CD4-positive, alpha-beta T cell treated with Interleukin-4 for 1 hour (primary cell): Measurements from ENCODE around the gene C9orf153.
"Not testable (repeated sequence)": the region's sequence is repeated elsewhere in the genome, so short reads cannot be mapped to it uniquely, and the experiment has no call there.

Experiments used
- DNase-seq, 2 donors: peaks; one replicate each; pipeline ENCODE4 v3.0.0-alpha.2; 2020 to 2022

The C9orf153 gene

DNA sequence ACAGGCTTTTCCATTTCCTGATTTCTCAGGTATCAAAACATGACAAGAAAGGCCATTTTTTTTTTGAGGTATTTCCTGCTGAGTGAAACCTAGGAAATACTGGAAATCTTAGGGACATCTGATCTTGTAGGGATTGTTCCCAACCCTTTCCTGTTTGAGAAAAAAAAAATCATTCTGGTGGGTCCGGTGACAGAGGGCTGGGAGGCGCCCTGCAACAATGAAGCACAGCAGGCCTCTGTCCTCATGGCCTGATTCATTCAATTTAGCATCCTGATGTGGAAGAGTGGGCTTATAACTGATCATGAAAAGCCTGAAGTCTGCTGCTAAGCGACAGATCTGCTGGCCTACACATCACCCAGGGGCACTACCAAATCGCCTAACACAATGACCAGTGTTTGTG lies 3.0 kb upstream of the C9orf153 start:
- no peak for DNase-seq

DNA sequence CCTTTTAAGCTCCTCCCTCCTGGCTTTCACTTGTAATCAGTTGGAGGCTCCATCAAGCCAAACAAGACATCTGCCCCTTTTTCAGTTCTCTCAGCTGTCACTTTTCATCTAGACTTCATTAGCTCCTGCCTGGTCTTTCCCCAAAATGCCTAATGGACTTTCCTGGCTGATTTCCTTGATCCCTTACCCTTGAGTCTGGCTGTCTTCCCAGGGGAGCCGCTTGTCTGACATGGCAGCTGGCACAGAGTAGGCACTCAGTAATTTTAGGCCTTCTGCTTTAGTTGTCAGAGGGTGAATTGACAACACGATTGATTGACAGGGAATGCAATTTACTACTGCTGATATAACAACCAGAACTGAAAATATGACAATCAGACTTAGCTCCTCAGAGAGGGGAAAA lies 2.1 kb downstream of the C9orf153 start:
- DNase-seq, result no peak

DNA sequence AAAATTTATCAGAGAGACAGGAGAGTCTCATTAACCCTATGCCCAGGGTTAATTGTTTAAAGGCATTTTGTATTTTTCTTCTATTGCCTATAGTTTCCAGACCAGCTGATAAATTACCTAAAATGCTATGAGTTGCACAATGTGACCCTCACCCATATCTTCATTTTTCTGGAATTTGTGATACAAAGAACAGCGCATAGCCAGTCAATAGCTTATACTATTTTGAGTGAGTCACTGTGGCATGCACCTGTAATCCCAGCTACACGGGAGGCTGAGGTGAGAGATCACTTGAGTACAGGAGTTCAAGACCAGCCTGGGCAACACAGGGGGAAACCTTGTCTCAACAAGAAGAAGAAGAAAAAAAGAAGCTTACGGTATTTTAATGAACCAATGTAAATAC lies 2.8 kb downstream of the C9orf153 start:
- DNase-seq, result no peak

DNA sequence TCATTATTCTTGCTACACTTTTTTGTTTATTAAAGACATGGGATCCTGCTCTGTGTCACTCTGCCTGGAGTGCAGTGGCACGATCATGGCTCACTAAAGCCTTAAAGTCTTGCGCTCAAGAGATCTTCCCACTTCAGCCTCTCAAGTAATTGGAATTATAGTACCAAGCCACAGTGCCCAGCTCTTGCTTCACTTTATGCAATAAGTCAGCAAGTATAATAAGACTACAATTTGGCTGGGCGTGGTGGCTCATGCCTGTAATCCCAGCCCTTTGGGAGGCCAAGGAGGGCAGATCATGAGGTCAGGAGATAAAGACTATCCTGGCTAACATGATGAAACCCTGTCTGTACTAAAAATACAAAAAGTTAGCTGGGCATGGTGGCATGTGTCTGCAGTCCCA lies 5.9 kb downstream of the C9orf153 start:
- DNase-seq, result no peak

DNA sequence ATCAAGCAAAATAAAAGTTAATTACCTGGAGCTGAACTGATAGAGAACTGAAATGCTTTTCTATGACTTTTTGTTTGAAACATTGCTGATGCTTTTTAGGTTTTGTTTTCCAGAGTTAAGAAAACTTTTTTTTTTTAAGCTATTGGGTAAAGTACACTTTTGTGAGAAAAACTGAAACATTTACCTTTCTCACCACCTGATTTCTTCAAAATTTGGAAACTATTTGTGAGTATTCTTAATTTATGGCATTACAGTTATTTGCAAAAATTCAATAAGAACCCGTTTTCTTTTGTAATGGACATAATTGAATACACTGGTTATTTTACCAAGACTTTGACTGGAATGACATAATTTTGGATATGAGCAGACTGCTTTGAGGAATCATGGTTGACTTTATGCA lies 6.6 kb downstream of the C9orf153 start:
- no peak for DNase-seq

DNA sequence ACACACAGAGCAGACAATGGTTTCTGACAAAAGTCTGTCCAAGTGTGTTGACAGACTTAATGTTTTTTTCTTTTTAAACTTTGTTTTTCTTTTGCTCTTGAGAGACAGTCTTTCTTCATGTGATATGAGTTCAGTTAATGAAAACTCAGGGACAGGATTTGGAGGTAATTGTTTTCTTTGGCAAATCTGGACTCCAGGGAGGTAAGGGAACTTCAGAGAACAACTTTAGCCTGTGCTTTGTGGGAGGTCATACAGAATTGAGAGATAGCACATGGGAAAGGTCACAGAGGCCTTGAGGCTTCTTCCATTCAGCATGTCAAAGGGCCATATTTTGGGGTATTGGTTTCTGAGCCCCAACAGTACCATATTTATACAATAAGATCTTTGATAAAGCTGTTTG lies 9.3 kb downstream of the C9orf153 start:
- no peak for DNase-seq

DNA sequence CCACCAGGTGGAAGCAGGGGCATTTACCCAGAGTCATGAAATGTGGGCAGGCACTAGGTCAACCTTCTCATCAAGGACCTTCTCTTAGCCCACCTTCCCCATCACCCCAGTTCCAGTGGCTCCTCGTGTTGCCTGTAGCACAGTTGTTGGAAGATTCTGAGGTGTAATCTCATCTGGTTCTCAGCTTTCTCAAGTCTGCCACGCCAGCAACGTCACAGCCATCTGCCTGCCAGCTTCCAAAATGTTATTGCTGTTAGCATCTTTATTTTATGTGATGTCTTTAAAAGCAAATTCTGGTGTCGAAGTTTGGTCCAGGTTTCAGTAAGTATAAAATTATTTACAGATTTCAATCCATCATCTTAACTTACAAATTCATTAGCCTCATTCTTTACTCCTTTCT lies 10.7 kb downstream of the C9orf153 start:
- no peak for DNase-seq

DNA sequence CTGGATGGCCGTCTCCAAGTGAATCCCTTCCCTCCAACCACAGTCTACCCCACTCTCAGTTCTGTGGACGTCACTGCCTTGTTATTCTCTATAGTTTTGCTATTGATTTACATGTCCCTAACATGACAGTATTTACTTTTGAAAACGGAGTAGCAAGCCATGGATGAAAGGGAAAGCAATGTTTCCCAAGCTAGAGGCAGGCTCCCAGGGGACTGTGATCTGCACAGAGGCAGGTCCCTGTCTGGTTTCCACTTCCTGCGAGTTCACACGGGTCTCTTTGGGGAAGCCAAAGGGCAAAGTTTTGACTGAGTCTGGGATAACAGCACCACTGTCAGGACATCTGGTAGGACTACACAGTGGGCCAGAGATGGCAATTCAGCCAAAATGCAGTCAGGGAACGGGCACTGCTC lies 12.7 kb downstream of the C9orf153 start:
- no peak for DNase-seq

DNA sequence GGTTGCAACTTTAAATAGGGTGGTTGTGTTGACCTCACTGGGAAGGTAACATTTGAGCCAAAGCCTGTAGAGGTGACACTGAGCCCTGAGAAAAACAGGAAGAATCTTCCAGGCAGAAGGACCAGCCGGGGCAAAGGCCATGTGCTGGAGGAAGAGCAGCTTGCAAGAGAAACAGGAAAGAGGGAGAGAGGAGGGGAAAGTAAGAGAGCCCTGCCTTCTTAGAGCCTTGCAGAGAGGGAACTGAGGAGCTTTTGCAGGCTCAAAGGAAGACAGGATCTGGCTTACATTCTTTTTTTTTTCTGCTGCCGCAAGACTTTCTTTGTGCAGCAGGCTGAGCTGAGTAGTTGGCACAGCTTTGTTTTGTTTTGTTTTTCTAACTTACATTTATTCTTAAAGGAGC lies 17.4 kb downstream of the C9orf153 start:
- DNase-seq, result no peak

DNA sequence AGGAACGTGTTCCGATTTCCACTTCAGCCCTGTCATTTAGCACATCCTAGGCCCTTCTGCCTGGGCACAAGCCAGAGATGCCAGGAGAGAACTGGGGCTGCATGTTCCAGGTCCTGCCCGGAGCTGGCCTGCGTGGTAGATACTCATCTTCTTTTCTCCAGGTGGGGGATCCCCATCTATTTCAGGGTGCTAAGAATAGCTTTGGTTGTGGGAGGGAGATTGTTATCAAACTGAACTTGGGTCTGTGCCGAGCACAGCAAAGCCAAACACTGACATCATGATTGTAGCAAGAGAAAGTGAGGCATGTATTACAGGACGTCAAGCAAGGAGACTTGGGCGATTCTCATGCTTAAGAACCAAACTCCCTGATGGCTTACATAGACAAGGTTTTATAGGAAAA lies 18.2 kb downstream of the C9orf153 start:
- DNase-seq, result no peak

DNA sequence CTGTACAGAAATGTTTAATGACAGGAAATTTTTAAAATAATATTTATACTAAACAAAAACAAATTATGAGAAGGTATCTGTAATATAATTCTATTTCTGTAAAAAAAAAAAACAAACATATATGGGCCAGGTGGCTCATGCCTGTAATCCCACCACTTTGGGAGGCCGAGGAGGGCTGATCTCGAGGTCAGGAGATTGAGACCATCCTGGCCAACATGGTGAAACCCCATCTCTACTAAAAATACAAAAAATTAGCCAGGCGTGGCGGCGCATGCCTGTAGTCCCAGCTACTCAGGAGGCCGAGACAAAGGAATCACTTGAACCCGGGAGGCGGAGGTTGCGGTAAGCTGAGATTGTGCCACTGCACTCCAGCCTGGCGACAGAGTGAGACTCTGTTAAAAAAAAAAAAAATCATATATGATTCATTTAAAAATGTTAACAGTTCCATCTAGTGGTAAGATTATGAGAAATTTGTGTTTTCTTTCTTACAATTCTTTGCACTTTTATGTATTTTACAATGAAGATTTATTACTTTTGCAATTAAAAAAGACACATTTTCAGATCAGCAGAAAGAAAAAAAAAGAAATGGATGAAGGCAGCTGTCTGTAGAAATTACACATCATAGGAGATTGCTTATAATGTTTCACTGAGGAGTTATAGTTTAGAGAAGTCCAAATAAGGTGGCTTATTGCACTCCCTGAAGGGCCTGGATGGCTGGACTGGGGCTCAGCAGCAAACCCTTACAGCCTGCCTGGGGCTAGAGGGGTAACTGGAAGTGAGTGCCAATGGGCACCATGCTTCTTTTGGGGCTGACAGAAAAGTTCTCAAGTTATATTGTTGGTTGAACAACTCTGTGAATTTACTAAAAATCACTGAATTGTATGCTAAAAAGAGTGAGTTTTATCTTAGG lies 20.3 kb downstream of the C9orf153 start:
- DNase-seq, result no peak

DNA sequence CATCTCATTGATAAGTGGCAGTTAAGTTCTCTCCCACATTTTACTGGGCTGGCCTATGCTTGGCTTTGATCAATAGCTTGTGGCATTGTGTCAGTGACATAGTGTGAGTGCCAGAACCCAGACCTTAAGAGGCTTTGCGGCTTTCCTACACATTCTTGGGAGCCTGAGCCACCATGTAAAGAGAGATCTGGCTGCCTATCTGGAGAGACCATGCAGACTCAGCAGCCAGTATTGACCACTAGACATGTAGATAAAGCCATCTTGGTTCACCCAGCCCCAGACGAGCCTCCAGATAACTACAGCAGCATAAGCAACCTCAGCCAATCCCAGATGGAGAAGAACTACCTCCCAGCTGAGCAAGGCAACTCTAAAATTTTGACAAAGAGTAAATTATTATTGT lies 28.6 kb downstream of the C9orf153 start:
- DNase-seq, result no peak

DNA sequence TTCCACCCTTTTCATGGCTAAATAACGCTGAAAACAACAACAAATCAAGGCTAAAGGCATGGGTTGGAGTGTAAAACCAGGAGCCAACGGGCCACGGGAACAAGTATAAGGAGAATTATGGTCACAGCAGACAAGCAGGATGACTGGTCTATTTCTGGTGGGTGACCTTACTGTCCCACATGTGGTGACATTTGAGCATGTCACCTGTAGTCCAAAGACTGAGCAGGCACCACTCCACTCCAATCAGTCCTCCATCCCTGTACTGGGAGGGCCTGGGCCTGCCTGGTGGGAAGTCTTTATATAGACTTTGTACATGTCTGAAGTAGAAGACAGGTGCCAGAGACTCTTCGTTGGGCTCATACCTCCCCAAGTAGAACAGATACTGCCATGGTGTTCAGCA lies 36.8 kb downstream of the C9orf153 start:
- no peak for DNase-seq

DNA sequence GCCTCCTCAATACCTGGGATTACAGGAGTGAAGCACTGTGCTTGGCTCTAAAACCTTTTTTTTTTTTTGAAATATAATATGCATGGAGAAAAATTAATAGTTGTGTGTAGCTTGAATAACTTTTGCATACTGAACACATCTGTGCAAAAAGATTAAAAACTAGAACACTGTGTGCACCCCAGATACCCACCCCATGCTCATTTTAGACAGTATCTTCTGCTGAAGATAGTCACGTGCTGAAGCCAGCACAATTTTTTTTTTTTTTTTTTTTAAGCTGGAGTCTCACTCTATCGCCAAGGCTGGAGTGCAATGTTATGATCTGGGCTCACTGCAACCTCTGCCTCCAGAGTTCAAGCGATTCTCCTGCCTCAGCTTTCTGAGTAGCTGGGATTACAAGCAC lies 39.9 kb downstream of the C9orf153 start:
- DNase-seq, result no peak

DNA sequence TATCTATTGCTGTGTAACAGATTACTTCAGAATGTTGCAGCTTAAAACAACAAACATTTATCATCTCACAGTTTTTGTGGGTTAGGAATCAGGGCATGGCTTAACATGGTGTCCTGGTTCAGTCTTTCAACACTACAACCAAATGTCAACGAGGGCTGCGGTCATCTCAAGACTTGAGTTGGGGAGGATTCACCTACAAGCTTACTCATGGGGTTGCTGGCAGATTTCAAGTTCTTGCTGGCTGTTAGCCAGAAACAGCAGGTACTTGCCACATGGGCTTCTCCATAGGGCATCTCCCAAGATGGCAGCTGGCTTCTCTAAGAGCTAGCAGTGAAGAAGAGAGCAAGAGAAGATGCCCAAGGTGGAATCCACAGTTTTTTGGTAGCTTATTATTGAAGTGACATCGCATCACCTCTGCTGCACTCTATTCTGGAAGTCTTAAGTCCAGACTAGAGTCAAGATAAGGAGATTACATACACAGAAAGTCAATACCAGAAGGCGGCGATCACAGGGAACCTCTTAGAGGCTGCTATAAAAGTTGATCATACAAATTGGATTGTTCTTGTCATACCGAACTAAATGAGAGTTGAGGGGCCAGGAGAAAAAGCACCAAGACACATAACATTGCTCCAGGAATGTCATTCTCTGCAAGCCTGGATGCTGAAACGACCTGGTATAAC lies 42.2 kb downstream of the C9orf153 start:
- DNase-seq, result no peak

DNA sequence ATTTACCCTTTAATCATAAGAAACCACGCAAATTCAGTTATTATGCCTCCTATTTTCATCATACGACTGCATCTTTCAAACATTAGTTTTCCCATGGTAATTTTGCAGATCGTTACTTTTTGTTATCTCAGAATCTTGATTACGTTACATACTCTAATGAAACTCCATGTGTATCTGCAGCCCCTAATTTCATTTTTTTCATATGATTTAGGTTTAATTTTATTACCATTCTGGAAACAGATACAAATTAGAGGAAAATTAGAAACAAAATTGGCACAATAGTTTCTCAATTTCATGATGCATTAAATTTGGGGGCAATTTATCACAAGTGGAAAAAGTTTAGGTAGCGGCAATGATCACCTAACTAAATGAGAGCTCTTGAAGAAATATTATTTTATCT lies 52.3 kb downstream of the C9orf153 start:
- no peak for DNase-seq

DNA sequence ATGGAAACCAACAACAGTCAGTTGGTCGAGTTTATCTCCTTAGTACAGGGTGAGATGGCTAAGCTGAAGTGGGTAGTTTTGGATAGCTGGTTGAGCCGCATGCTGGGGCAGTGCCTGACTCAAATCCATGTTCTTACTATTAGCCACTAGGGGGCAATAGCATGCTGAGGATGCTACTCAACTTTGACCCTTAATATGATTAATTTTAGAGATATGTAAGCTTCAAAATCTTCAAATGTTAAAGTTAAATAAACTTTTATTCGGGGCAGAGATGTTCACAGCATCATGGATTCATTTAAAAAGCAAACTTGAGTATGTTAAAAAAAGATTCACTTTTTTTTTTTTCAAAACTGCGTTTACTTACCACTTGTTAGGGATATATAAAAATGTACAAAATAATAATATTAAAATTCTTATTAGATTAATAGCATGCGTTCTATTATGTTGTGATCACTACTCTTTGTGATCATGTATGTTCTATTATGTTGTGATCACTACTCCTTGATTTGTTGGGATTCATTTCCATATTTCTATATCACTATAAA lies 57.0 kb downstream of the C9orf153 start:
- DNase-seq, result peak; percentile 22 to 47

DNA sequence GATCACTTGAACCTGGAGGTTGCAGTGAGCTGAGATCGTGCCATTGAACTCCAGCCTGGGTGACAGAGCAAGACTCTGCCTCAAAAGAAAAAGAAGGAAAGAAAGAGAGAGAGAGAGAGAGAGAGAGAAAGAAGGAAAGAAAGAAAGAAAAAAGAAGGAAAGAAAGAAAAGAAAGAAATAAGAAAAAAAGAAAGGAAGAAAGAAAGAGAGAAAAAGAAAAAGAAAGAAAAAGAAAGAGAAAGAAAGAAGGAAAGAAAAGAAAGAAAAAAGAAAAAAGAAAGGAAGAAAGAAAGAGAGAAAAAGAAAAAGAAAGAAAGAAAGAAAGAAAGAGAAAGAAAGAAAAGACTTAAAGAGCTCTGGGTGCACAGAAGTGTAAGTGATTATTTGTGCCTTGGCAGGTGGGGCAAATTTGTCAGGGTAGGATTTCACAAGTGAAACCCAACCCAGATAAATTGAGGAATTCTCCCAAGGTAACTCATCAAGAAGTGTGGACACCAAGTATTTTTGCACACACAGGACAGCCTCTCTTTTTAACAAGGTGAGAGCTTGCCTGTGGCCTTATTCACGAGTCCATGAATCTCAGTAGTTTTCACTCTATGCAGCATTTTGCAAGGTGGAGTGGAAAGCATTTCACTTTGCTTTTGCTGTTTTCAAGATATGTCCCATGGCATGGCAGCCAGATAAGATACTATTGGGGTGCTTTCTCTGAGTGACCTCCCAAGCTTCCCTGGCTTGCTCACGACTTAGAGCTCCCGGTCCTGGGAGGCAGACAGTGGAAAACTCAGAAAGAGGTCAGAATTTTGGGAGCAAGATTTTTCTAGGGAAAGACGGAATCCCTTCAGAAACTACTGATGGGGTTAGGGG lies 57.8 kb downstream of the C9orf153 start:
- DNase-seq, result no peak

DNA sequence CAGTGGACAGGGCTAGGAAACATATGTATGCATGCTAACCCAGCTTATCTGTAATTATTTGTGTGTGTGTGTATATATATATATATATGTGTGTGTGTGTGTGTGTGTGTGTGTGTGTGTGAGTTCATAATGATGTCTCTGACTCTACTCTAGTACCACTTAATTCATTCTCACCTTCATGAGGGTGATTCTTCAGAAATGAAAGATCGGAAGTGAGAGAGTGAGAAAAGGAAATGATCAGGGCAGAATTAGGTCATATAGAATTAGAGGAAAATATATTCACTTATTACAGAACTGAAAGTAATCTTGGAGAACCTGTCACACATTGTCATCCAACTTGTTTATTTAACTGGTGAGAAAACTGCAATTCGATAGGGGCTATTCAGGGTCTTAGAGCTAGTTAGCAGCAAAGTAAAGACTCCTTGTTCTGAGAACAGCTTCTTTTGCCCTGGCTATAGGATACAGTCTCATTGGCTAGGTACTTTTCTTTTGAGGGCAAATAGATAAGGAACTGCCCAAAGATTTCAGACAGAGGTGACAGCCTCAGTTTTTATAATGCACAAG lies 58.8 kb downstream of the C9orf153 start:
- DNase-seq, result peak in 1 of 2 donors; percentile 46

DNA sequence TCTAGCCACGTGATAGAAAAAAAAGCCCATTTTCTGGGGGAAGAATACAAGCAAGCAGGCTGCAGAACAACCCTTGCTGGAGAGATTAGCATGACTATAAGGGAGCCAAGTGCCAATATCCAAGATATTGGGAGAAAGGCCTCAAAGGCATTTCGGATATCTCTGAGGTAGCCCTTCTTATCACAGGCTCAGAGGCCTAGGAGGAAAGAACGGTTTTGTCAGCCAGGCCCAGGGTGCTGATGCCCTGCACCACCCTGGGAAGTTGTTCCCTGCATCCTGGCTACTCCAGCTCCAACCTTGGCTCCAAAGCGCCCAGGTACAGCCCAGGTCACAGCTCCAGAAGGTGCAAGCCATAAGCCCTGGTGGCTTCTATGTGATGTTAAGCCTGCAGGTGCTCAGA lies 66.4 kb downstream of the C9orf153 start:
- no peak for DNase-seq

DNA sequence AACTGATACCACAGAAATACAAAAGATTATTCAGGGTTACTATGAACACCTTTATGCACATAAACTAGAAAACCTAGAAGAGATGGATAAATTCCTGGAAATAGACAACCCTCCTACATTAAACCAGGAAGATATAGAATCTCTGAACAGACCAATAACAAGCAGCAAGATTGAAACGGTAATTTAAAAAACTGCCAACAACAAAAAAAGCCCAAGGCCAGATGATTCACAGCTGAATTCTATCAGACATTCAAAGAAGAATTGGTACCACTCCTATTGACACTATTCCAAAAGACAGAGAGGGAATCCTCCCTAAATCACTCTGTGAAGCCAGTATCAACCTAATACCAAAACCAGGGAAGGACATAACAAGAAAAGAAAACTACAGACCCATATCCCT lies 68.8 kb downstream of the C9orf153 start:
- not testable (repeated sequence) for DNase-seq

DNA sequence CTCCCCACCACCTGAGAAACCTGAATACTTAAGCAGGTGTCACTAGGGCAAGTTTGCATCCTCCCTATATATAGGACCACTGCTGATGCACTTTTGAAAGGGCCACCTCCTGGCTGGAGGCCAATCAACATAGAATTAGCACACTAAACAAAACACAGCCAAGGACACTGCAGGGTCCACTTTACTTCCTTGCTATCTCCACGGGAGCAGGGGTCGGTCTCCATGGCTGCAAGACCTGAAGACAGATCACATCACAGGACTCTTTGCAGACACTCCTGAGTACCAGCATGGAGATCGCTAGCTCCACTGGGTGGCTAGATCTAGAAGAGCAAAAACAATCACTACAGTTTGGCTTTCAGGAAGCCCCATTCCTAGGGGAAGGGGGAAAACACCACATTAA lies 72.3 kb downstream of the C9orf153 start:
- DNase-seq, result no peak

DNA sequence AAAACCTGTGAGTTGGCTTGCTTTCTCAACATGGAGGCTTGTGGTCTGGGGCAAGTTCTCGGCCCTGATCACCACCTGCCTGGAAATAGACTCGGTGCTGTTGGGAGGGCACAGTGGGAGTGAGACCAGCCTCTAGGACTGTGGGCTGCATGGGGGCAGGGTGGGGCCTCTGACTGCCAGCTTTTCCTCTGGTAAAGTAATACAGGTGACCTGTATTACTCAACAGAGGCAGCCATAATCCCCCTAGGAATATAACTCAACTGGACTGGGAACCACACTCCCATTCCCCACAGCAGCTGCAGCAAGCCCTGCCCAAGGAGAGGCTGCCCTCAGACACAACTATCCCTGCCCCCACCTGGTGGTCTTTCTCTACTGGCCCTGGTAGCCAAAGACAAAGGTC lies 72.8 kb downstream of the C9orf153 start:
- DNase-seq, result no peak
